Measurements from ENCODE around the gene PROSER2. TPM values are rescaled to one million over a fixed set of nuclear protein-coding genes. Genes with fewer than 3 reads are reported as not detected.
A peak's percentile ranks its signal among the peaks of the same experiment; 100 is the strongest.

The PROSER2 gene
- total RNA-seq, 3 donors from 2014 or later = 2.9 to 9.5 (median 8.5) TPM

- Histone ChIP-seq H3K27me3 (no peaks in the 10 kb centered on the region), H3K9me3 (no peaks in the 10 kb centered on the region), H3K27ac (peak overlapping the region; percentile 80 to 95), H3K4me1 (peaks cover 4 to 14% of the 10 kb centered on the region in 2 donors), H3K36me3 (no peaks in the 10 kb centered on the region), H3K4me3 (no peak overlapping the region)
- no peak for TF ChIP-seq POLR2A (IDR thresholded peaks at IDR 0.05)
- TF ChIP-seq POLR2AphosphoS5 (IDR thresholded peaks at IDR 0.05) = peak in 2 of 3 donors; percentile 43 to 73
- TF ChIP-seq CTCF (IDR thresholded peaks at IDR 0.05) = no peak
- intact Hi-C loops (cut with DNase I; ENCODE audit: low total_unique reads) = no loop called here
- DNase-seq (ENCODE audit: low spot score in 2 of 2) = peak; percentile 84 to 94
Measured at GRCh38 chr10:11875494-11876281, 52.5 kb downstream of the PROSER2 start.

GRCh38 chr10:11876324-11876723 is 53.2 kb downstream of the PROSER2 start:
- Histone ChIP-seq H3K9me3 (no peaks in the 10 kb centered on the region), H3K4me3 (no peak overlapping the region), H3K27me3 (no peaks in the 10 kb centered on the region), H3K4me1 (peaks cover 4 to 14% of the 10 kb centered on the region in 2 donors), H3K27ac (peak overlapping the region; percentile 80 to 95), H3K36me3 (no peaks in the 10 kb centered on the region)
- TF ChIP-seq POLR2A (IDR thresholded peaks at IDR 0.05) (no peak), CTCF (IDR thresholded peaks at IDR 0.05) (no peak), POLR2AphosphoS5 (IDR thresholded peaks at IDR 0.05) (no peak)
- intact Hi-C loops (cut with DNase I; ENCODE audit: low total_unique reads) = no loop called here
- DNase-seq (ENCODE audit: low spot score in 2 of 2) = no peak

GRCh38 chr10:11876805-11877590 is 53.8 kb downstream of the PROSER2 start:
- H3K36me3 ChIP-seq = no peaks in the 10 kb centered on the region
- H3K4me1 ChIP-seq = peaks cover 4 to 14% of the 10 kb centered on the region in 2 donors
- H3K4me3 ChIP-seq = no peak overlapping the region
- no peak for TF ChIP-seq POLR2A (IDR thresholded peaks at IDR 0.05)
- no peak for TF ChIP-seq POLR2AphosphoS5 (IDR thresholded peaks at IDR 0.05)
- no peak for TF ChIP-seq CTCF (IDR thresholded peaks at IDR 0.05)
- no peaks in the 10 kb centered on the region for H3K27me3 ChIP-seq
- peak overlapping the region; percentile 80 to 95 for H3K27ac ChIP-seq
- intact Hi-C loops (cut with DNase I; ENCODE audit: low total_unique reads) = no loop called here
- no peak for DNase-seq (ENCODE audit: low spot score in 2 of 2)
- H3K9me3 ChIP-seq = no peaks in the 10 kb centered on the region

GRCh38 chr10:11877591-11877905 is 54.4 kb downstream of the PROSER2 start:
- TF ChIP-seq CTCF (IDR thresholded peaks at IDR 0.05) (no peak), POLR2A (IDR thresholded peaks at IDR 0.05) (no peak), POLR2AphosphoS5 (IDR thresholded peaks at IDR 0.05) (no peak)
- Histone ChIP-seq H3K27me3 (no peaks in the 10 kb centered on the region), H3K4me1 (peaks cover 4 to 14% of the 10 kb centered on the region in 2 donors), H3K9me3 (no peaks in the 10 kb centered on the region), H3K36me3 (no peaks in the 10 kb centered on the region), H3K4me3 (no peak overlapping the region), H3K27ac (peak overlapping the region; percentile 80 to 95)
- intact Hi-C loops (cut with DNase I; ENCODE audit: low total_unique reads) = no loop called here
- peak in 1 of 2 donors; percentile 37 for DNase-seq (ENCODE audit: low spot score in 2 of 2)

- no peak for DNase-seq (ENCODE audit: low spot score in 2 of 2)
- TF ChIP-seq POLR2A (IDR thresholded peaks at IDR 0.05) = no peak
- no peak for TF ChIP-seq CTCF (IDR thresholded peaks at IDR 0.05)
- no peak for TF ChIP-seq POLR2AphosphoS5 (IDR thresholded peaks at IDR 0.05)
- Histone ChIP-seq H3K36me3 (no peaks in the 10 kb centered on the region), H3K4me3 (no peak overlapping the region), H3K9me3 (no peaks in the 10 kb centered on the region), H3K27me3 (no peaks in the 10 kb centered on the region), H3K4me1 (peaks cover 4 to 14% of the 10 kb centered on the region in 2 donors), H3K27ac (no peak overlapping the region)
- intact Hi-C loops (cut with DNase I; ENCODE audit: low total_unique reads) = no loop called here
Measured at GRCh38 chr10:11878776-11879175, 55.6 kb downstream of the PROSER2 start.
